T-helper 2 cell treated with Interferon-gamma antibody and Interleukin-4, amounts not matched to agents 100 ng/mL and 5 ng/mL, for 36 hours (primary cell): ENCODE results near the gene STK11. TPM values are rescaled to one million over a fixed set of nuclear protein-coding genes. Genes with fewer than 3 reads are reported as not detected.
"Not testable (repeated sequence)": the region's sequence is repeated elsewhere in the genome, so short reads cannot be mapped to it uniquely, and the experiment has no call there.

Source experiments
- intact Hi-C: fragments of 100-400 bp; cut with micrococcal nuclease; formaldehyde crosslinking; loops from one replicate; pipeline ENCODE4 v1.15.1; 2023
- total RNA-seq: library from RNA; stranded (reverse); gene quantifications from 2 replicates; pipeline ENCODE4 v1.2.3, GENCODE V29; 2022

Gene STK11
- total RNA-seq, 1 donor from 2014 or later = 61.2 TPM

- intact Hi-C loops = no loop called here
These were observed 729 bp downstream of the STK11 start for GRCh38 chr19:1206150-1206863.

GRCh38 chr19:1206864-1207450 is 1.4 kb downstream of the STK11 start:
- intact Hi-C loops = no loop called here

GRCh38 chr19:1208830-1209229 is 3.3 kb downstream of the STK11 start:
- intact Hi-C loops = not testable (repeated sequence)

DNA sequence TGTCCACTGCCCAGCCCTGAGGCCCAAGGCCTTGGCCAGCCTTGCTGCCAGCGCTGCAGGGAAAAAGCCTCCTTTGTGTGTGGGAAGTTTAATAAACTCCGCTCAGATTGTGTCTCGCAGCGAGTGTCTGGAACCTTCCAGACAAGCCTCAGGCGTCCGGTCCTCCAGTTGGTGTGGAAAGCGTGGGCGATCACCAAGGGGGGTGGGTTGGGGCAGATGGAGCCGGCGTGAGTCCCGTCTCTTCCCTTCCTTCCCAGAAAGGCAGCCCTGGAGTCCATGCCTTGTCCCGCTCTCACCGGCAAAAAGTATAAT is 4.6 kb downstream of the STK11 start:
- intact Hi-C loops = no loop called here

GRCh38 chr19:1211494-1212234 is 6.1 kb downstream of the STK11 start:
- intact Hi-C loops = no loop called here

DNA sequence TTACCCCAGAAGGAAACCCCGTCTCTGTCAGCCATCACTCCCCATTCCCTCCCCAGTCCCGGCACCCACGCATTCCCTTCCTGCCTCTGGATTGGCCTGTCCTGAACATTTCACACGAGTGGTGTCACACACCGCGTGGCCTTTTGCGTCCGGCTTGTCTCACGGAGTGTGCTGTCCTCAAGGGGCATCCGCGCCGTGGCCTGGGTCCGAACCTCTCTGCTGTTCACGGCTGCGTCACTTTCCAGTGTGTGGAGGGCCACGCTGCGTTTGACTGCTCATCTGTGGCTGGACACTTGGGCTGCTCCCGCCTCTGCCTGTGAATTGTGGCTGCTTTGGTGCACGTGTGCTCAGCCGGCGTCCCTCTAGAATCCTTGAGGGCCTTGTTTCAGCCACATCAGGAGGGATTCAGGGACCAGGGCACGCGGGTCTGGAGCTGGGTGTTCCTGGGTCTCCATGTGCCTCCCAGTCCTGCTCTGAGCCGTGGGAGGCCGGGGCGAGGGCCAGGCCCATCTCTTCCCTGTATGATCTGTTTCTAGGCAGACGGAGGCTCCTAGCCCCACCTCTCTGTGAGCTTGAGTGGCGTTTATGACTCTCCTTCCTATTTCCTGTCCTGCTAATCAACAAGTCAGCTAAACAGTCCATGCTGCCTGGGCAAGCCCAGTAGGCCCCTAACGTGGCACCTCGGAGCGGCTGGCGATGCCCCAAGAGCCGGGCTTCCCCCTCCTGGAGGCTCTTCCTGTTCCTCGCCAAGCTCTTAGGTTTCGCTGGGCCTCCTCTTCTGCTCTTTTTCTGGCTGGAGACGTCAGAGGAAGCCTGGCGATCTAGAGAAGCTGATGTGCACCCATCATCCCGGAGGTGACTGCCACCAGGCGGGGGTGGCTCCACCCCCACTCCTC is 8.1 kb downstream of the STK11 start:
- intact Hi-C loops = no loop called here

DNA sequence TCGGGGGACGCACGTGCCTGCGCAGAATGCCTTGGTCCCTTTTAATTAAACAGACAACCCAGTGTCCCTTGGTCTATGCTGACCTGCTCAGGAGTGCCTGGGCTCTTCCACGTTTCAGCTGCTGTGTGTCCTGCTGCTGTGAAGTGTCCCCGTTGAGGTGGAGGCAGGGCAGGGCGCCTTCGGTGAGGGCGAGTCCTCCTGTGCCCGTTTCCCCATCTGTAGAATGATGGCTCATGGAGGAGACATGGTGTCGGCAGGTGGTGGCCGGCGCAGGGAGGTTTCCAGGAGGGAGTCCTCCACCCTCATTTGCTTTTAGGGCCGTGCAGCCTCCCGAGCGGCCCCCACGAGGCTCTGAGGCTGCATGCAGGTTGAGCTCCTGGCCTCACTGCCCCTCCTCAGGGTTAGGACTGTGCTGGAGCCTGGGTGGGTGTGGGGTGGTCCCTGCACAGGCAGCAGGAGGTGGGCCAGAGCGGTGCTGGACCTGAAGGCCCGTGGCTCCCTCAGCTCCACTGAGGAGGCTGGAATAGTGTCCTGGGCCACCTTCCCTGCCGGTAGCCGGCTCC is 8.8 kb downstream of the STK11 start:
- intact Hi-C loops = no loop called here

DNA sequence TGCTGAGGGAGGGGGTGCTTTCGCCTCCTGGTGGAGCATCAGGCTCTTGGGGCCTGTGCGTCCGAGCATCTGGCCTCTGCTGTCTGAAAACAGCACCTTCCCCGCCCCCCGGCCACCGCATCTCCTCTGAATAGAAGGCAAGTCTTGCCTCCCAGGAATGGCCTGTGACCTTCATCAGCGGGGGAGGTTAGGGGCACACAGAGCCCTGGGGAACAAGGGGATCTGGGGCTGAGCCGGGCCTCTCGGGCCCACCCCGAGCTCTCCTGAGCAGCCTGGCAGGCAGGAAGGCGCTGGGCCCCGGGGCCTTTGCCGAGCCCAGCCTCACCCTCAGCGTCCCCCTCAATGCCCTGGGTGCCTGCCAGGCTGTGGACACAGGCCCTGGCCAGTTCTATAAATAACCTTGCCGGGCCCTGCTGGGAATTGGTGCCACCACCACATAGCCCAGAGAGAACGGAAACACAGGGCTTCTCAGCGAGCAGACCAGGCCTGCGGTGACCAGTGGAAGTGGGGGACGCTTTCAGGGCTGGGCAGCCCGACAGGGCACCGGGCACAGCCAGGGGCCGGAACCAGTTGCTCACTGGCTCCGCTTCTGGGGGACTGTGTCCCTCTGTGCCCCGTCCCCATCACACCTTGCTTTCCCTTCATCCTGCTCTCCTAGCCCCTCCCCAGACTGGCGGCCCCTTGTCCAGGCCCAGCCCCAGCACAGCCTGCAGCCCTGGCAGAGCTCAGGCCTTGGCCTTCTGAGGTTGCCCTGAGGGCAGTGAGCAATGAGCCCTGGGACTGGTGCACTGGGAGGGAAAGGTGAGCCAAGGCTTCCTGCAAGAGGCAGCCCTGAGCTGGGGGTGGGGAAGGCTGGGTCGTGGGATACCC is 9.5 kb downstream of the STK11 start:
- intact Hi-C loops = no loop called here

GRCh38 chr19:1216756-1217155 is 11.2 kb downstream of the STK11 start:
- intact Hi-C loops = no loop called here

GRCh38 chr19:1217366-1217765 is 11.8 kb downstream of the STK11 start:
- intact Hi-C loops = no loop called here

GRCh38 chr19:1218751-1219567 is 13.4 kb downstream of the STK11 start:
- intact Hi-C loops = no loop called here

DNA sequence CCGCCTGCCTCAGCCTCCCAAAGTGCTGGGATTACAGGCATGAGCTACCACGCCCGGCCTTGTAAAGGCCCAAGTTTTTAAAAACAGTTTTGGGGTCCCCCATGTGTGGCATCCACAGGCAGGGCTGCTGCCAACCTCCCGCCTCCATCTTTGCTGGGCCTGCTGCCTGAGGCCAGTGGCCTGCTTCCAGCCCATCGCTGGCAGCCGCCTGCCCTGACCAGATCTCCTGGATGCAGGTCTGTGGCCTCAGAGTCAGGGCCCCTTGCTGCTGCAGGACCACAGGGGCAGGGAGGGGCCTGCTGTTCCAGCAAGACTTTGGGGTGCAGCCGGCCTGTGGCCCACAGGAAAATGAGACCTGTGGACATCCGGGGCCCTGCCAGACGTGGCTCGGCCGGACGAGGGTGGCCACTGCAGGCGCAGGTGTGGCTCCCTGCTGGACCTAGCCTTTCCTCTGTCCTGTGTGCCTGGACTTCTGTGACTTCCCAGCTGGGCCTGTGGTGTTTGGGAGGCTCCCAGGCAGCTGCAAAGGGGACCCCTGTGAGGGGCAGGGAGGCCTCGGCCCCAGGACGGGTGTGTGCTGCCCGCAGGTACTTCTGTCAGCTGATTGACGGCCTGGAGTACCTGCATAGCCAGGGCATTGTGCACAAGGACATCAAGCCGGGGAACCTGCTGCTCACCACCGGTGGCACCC is 14.4 kb downstream of the STK11 start:
- intact Hi-C loops = no loop called here

DNA sequence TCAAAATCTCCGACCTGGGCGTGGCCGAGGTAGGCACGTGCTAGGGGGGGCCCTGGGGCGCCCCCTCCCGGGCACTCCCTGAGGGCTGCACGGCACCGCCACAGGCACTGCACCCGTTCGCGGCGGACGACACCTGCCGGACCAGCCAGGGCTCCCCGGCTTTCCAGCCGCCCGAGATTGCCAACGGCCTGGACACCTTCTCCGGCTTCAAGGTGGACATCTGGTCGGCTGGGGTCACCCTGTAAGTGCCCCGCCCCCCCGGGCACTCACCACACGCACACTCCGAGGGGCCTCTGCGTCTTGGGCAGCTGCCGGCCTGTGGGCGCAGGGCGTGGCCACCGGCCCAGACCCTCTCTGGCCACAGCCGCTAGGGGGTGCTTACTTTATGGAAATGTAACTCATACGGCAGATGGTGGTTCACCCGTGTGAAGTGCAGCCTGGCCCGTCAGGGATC is 14.9 kb downstream of the STK11 start:
- intact Hi-C loops = no loop called here

- intact Hi-C loops = no loop called here
These were observed 15.7 kb downstream of the STK11 start for GRCh38 chr19:1220976-1221903.

- intact Hi-C loops = no loop called here
These were observed 16.3 kb downstream of the STK11 start for GRCh38 chr19:1221904-1222255.

DNA sequence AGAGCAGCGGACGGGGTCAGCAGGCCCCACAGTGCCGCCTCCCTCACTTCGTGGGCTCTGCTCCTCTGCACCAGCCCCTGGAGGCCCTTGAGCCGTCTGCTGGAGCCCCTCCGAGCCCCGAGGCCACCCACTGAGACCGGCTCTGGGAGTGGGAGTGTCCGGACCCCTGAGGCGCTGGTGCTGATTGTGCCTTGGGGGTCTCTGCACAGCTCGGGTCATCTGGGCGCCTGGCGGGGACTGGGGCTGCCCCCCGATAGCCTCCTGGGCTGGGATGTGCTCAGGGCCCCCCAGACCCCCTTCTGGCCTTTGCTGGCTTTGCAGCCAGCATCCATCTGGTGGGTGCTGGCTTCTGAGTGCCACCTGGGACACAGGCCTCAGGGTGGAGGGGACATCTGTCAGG is 16.8 kb downstream of the STK11 start:
- intact Hi-C loops = no loop called here

GRCh38 chr19:1223018-1223855 is 17.7 kb downstream of the STK11 start:
- intact Hi-C loops = no loop called here
